ENCODE measurements around the gene ANKRD31. TPM values are rescaled to one million over a fixed set of nuclear protein-coding genes. Genes with fewer than 3 reads are reported as not detected.
A peak's percentile ranks its signal among the peaks of the same experiment; 100 is the strongest.

Gene ANKRD31
- total RNA-seq, 4 donors from 2014 or later: under 0.01 to 0.11 (median 0.03) TPM

DNA sequence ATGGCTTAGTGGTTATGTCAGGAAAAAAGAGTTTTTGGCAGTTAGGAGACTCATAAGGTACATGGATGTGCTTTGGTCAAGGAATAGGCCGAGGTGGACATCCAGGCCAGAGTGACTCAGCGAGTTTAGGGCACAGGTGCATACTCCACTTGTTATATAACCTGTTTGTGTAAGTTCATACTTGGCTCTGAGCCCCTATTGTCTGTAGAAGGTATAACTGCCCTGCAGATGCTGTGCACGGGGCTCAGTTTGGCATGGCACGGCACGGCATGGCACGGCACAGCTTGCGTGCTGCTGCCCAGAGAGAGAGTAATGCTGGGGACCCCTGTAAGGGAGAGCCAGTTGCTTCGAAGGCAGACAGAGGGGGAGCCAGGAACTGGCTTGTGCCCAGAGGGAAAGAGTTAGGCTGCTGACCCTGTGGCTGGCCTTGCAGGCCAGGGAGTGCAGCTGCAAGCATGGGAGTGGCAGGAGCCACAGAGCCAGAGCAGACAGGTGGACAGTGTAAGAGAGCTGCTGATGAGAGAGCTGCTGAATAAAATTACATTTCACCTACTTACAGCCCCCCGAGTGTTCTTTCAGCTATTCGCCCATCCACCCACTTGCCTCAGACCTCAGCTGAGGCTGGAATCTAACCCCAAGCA is 216.5 kb downstream of the ANKRD31 start:
- Histone ChIP-seq H3K27me3 (no peaks in the 10 kb centered on the region), H3K27ac (replicated peaks in 1 of 4) (no peak overlapping the region), H3K36me3 (no peaks in the 10 kb centered on the region), H3K4me1 (no peaks in the 10 kb centered on the region), H3K9me3 (no peaks in the 10 kb centered on the region), H3K4me3 (no peak overlapping the region)
- DNase-seq (ENCODE audit: extremely low spot score): peak; percentile 74
- TF ChIP-seq, protein P1, sequence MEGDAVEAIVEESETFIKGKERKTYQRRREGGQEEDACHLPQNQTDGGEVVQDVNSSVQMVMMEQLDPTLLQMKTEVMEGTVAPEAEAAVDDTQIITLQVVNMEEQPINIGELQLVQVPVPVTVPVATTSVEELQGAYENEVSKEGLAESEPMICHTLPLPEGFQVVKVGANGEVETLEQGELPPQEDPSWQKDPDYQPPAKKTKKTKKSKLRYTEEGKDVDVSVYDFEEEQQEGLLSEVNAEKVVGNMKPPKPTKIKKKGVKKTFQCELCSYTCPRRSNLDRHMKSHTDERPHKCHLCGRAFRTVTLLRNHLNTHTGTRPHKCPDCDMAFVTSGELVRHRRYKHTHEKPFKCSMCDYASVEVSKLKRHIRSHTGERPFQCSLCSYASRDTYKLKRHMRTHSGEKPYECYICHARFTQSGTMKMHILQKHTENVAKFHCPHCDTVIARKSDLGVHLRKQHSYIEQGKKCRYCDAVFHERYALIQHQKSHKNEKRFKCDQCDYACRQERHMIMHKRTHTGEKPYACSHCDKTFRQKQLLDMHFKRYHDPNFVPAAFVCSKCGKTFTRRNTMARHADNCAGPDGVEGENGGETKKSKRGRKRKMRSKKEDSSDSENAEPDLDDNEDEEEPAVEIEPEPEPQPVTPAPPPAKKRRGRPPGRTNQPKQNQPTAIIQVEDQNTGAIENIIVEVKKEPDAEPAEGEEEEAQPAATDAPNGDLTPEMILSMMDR (IDR thresholded peaks at IDR 0.05): no peak
- no peak for TF ChIP-seq EP300 (IDR thresholded peaks at IDR 0.05)
- TF ChIP-seq POLR2A (IDR thresholded peaks at IDR 0.05; ENCODE audit: low read depth): no peak
- TF ChIP-seq POLR2AphosphoS5 (IDR thresholded peaks at IDR 0.05): no peak
- WGBS: 96% methylated on average over 9 of the region's 10 CpGs
- intact Hi-C loops (cut with DNase I): loop anchor here (10.0 kb wide), 1 partner anchor 65 kb away; no protein-coding TSS in a partner anchor

DNA sequence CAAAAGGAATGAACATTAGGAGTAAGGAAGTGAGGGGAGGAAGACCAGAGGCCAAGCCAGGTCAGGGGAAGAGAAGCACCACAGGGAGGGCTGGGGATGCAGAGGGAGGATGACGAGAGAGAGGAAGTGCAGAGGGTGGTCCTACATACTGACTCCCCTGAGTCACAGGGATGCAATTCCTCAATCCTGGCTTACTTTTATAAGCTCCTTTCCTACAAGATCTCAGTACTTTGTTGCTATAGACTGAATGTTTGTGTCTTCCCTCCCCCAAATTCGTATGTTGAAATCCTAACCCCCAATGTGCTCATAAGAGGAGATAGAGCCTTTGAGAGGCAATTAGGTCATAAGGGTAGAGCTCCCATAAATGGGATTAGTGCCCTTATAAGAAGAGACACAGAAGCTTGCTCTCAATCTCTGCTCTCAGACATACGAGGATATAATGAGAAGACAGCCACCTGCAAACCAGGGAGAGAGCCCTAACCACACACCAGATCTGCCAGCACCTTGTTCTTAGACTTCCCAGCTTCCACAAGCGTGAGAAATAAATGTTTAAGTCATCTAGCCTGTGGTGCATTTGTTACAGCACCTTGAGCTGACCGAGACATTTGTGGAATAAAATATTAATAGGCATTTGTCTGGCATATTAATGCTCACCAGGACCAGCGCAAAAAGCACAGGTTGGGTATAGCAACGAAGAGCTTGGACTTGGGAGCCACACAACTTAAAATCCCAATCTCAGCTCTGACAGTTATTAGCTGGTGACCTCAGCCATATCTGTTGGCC is 217.7 kb downstream of the ANKRD31 start:
- DNase-seq (ENCODE audit: extremely low spot score): peak; percentile 34
- Histone ChIP-seq H3K27me3 (no peaks in the 10 kb centered on the region), H3K4me1 (no peaks in the 10 kb centered on the region), H3K27ac (replicated peaks in 1 of 4) (no peak overlapping the region), H3K36me3 (no peaks in the 10 kb centered on the region), H3K4me3 (no peak overlapping the region), H3K9me3 (no peaks in the 10 kb centered on the region)
- intact Hi-C loops (cut with DNase I): no loop called here
- TF ChIP-seq POLR2A (IDR thresholded peaks at IDR 0.05; ENCODE audit: low read depth) (no peak), POLR2AphosphoS5 (IDR thresholded peaks at IDR 0.05) (no peak), EP300 (IDR thresholded peaks at IDR 0.05) (no peak)
- TF ChIP-seq, protein P1 (IDR thresholded peaks at IDR 0.05): no peak
- WGBS: 76% methylated on average over 7 of the region's 7 CpGs

Small RNA genes lying within 50 kb of the gene (small RNA-seq; reads per million reads assigned to genes)
- gene SUMO2P5: 0 reads per million in 3 donors

Other genes with a start within 250 kb of the ANKRD31 start
- gene GCNT4, start 184.3 kb downstream of the ANKRD31 start, total RNA-seq: 1 to 10 TPM; 3.6 to 7.8 (median 4.9) TPM
- gene HMGCR, start 100.3 kb upstream of the ANKRD31 start, total RNA-seq: 10 to 100 TPM in 2 of 4 donors, 1 to 10 TPM in 2; 9.6 to 17.4 (median 12.6) TPM

All from esophagus muscularis mucosa (tissue), 4 donors.